ENCODE data around the gene CEBPA. TPM values are rescaled to one million over a fixed set of nuclear protein-coding genes. Genes with fewer than 3 reads are reported as not detected.

The CEBPA gene
- total RNA-seq, 2 donors from 2014 or later = 1.8 to 2.1 TPM

GRCh38 chr19:33252971-33253370, 49.4 kb downstream of the CEBPA start:
- Mint-ChIP-seq H3K27me3 (ENCODE audit: insufficient read depth) (no peaks in the 10 kb centered on the region), H3K27ac (no peak overlapping the region), H3K4me3 (no peak overlapping the region), H3K4me1 (no peaks in the 10 kb centered on the region), H3K36me3 (ENCODE audit: low read depth) (no peaks in the 10 kb centered on the region), H3K9me3 (peaks cover 3% of the 10 kb centered on the region)
- no peak for TF ChIP-seq CTCF (conservative IDR thresholded peaks at IDR 0.05)
- H3K9me3 ChIP-seq (ENCODE audit: control insufficient read depth, low read length) = no peaks in the 10 kb centered on the region
- H3K9ac ChIP-seq (ENCODE audit: extremely low read depth, low read length, poor library complexity, severe bottlenecking) = no peak overlapping the region
- no peaks in the 10 kb centered on the region for H3K36me3 ChIP-seq (ENCODE audit: control insufficient read depth, insufficient read depth, low read length)
- H3K27me3 ChIP-seq (ENCODE audit: control insufficient read depth, insufficient read depth, low read length, poor library complexity, severe bottlenecking) = no peaks in the 10 kb centered on the region
- no peak for DNase-seq
- no peak overlapping the region for H3K27ac ChIP-seq (ENCODE audit: low read depth, low read length)
- no peak overlapping the region for H3K4me3 ChIP-seq (ENCODE audit: low read length)
- 90 to 92% methylated on average over 8 of the region's 8 CpGs for WGBS, 2 experiments (ENCODE audit: insufficient coverage in 1 of 2, insufficient read length in 1 of 2)
- H3K4me1 ChIP-seq (ENCODE audit: control insufficient read depth, insufficient read depth, low read length) = no peaks in the 10 kb centered on the region

- no peak overlapping the region for H3K4me3 Mint-ChIP-seq
- no peaks in the 10 kb centered on the region for H3K4me1 Mint-ChIP-seq
- H3K27me3 Mint-ChIP-seq (ENCODE audit: insufficient read depth) = no peaks in the 10 kb centered on the region
- H3K36me3 Mint-ChIP-seq (ENCODE audit: low read depth) = no peaks in the 10 kb centered on the region
- Histone ChIP-seq H3K9ac (ENCODE audit: extremely low read depth, low read length, poor library complexity, severe bottlenecking) (no peak overlapping the region), H3K4me1 (ENCODE audit: control insufficient read depth, insufficient read depth, low read length) (no peaks in the 10 kb centered on the region), H3K4me3 (ENCODE audit: low read length) (no peak overlapping the region), H3K36me3 (ENCODE audit: control insufficient read depth, insufficient read depth, low read length) (no peaks in the 10 kb centered on the region), H3K27ac (ENCODE audit: low read depth, low read length) (no peak overlapping the region), H3K9me3 (ENCODE audit: control insufficient read depth, low read length) (no peaks in the 10 kb centered on the region), H3K27me3 (ENCODE audit: control insufficient read depth, insufficient read depth, low read length, poor library complexity, severe bottlenecking) (no peaks in the 10 kb centered on the region)
- H3K9me3 Mint-ChIP-seq = no peaks in the 10 kb centered on the region
- no peak for DNase-seq
- no peak for TF ChIP-seq CTCF (conservative IDR thresholded peaks at IDR 0.05)
- 94 to 100% methylated on average over 3 to 4 of the region's 4 CpGs for WGBS, 2 experiments (ENCODE audit: insufficient coverage in 1 of 2, insufficient read length in 1 of 2)
- no peak overlapping the region for H3K27ac Mint-ChIP-seq
Observed at GRCh38 chr19:33252418-33252962, 49.8 kb downstream of the CEBPA start.

GRCh38 chr19:33251526-33252090, 50.7 kb downstream of the CEBPA start:
- TF ChIP-seq CTCF (conservative IDR thresholded peaks at IDR 0.05) = no peak
- Histone ChIP-seq H3K4me1 (ENCODE audit: control insufficient read depth, insufficient read depth, low read length) (no peaks in the 10 kb centered on the region), H3K9ac (ENCODE audit: extremely low read depth, low read length, poor library complexity, severe bottlenecking) (no peak overlapping the region), H3K27ac (ENCODE audit: low read depth, low read length) (no peak overlapping the region), H3K9me3 (ENCODE audit: control insufficient read depth, low read length) (no peaks in the 10 kb centered on the region), H3K36me3 (ENCODE audit: control insufficient read depth, insufficient read depth, low read length) (no peaks in the 10 kb centered on the region), H3K27me3 (ENCODE audit: control insufficient read depth, insufficient read depth, low read length, poor library complexity, severe bottlenecking) (no peaks in the 10 kb centered on the region), H3K4me3 (ENCODE audit: low read length) (no peak overlapping the region)
- no peak overlapping the region for H3K4me3 Mint-ChIP-seq
- no peak for DNase-seq
- H3K36me3 Mint-ChIP-seq (ENCODE audit: low read depth) = no peaks in the 10 kb centered on the region
- no peaks in the 10 kb centered on the region for H3K27me3 Mint-ChIP-seq (ENCODE audit: insufficient read depth)
- H3K27ac Mint-ChIP-seq = no peak overlapping the region
- 88 to 90% methylated on average over 11 to 17 of the region's 17 CpGs for WGBS, 2 experiments (ENCODE audit: insufficient coverage in 1 of 2, insufficient read length in 1 of 2)
- H3K4me1 Mint-ChIP-seq = no peaks in the 10 kb centered on the region
- H3K9me3 Mint-ChIP-seq = no peaks in the 10 kb centered on the region
